K562 (cell line): ENCODE results near the gene CEP128. TPM values are rescaled to one million over a fixed set of nuclear protein-coding genes. Genes with fewer than 3 reads are reported as not detected.

Experiments used
- ATAC-seq: fragments of 200-7000 bp; cut with Tn5 transposase; 3 replicates; pipeline ENCODE4 v1.9.1; 2020; ENCODE audit warnings: moderate library complexity
- BruUV-seq: library from RNA; stranded (reverse); fragments of 400-500 nt; replicated peaks from 2 replicates; lab custom pipeline; 2021; lab: Mats Ljungman, UMichigan
- CTCF ChIA-PET: fragments of 300-600 bp; formaldehyde crosslinking; extraction: SDS; loops from one replicate; lab custom pipeline; 2021; ENCODE audit warnings: low intra/inter-chr PET ratio; lab: Yijun Ruan, JAX
- POLR2A ChIA-PET: fragments of 300-600, 350-650 bp; sonication (Branson Sonifier 250); formaldehyde crosslinking; extraction: SDS; loops from one replicate; lab custom pipeline; 2021; ENCODE audit warnings: antibody characterized with exemption, inconsistent platforms; lab: Yijun Ruan, JAX
- DNase-seq, 4 experiments: peaks; one replicate each; pipeline versions ENCODE4 v3.0.0 to v3.0.0-alpha.2; 2011 to 2018; ENCODE audit warnings: low spot score in 3 of 4, mixed read lengths in 3 of 4; ENCODE audit errors: extremely low read depth in 1 of 4
- FAIRE-seq: peaks from 2 replicates; lab custom pipeline; 2011; peaks lifted over from hg19 to GRCh38; lab: Jason Lieb, UNC
- H2AFZ ChIP-seq: 2 replicates; pipeline ENCODE4 v1.6.0; 2011; ENCODE audit warnings: low read depth, low read length, control low read depth, inconsistent platforms
- H3K27ac ChIP-seq: fragments of 200-600 bp; 3 replicates; pipeline ENCODE4 v1.8.0; 2011; ENCODE audit warnings: low read depth, mild to moderate bottlenecking, control low read depth, inconsistent platforms, low read length, moderate library complexity, mixed read lengths; ENCODE audit errors: extremely low read depth
- H3K27me3 ChIP-seq, 2 experiments: fragments of 300-600 bp in 1 of 2; 2 replicates in 1 of 2; 3 replicates in 1 of 2; pipeline versions ENCODE4 v1.6.0 to v1.8.0; 2011; ENCODE audit warnings: inconsistent platforms in 2 of 2, low read length in 2 of 2, mild to moderate bottlenecking in 1 of 2, mixed read lengths in 1 of 2, moderate library complexity in 1 of 2; ENCODE audit not compliant: control insufficient read depth in 2 of 2, insufficient read depth in 2 of 2
- H3K36me3 ChIP-seq: fragments of 300-600 bp; 3 replicates; pipeline ENCODE4 v1.8.0; 2011; ENCODE audit warnings: mild to moderate bottlenecking, low read length, inconsistent platforms; ENCODE audit not compliant: control insufficient read depth, insufficient read depth
- H3K4me1 ChIP-seq, 2 experiments: fragments of 200-600 bp in 1 of 2; replicated peaks in 1 of 2; 2 replicates in 1 of 2; 3 replicates in 1 of 2; pipeline versions ENCODE4 v1.5.1 to v1.8.0; 2011; ENCODE audit warnings: inconsistent platforms in 2 of 2, low read length in 2 of 2, mild to moderate bottlenecking in 1 of 2, mixed read lengths in 1 of 2, moderate library complexity in 1 of 2; ENCODE audit not compliant: control insufficient read depth in 2 of 2, insufficient read depth in 2 of 2
- H3K4me2 ChIP-seq: 2 replicates; pipeline ENCODE4 v1.6.1; 2011; ENCODE audit warnings: low read length, control low read depth, inconsistent platforms, mixed read lengths; ENCODE audit not compliant: insufficient read depth
- H3K4me3 ChIP-seq: fragments of 200-600 bp; sonication (generic), shearing (Covaris generic); 2 replicates; pipeline ENCODE4 v1.5.1; 2016; ENCODE audit warnings: control low read depth, inconsistent platforms
- H3K79me2 ChIP-seq: fragments of 200-600 bp; 3 replicates; pipeline ENCODE4 v1.8.0; 2011; ENCODE audit warnings: low read length, inconsistent platforms; ENCODE audit not compliant: control insufficient read depth, insufficient read depth
- H3K9ac ChIP-seq, 2 experiments: 2 replicates each; pipeline versions ENCODE4 v1.6.0 to v1.6.1; 2011; ENCODE audit warnings: low read depth in 2 of 2, low read length in 2 of 2, control low read depth in 1 of 2, inconsistent platforms in 1 of 2, mild to moderate bottlenecking in 1 of 2, mixed read lengths in 1 of 2; ENCODE audit not compliant: insufficient read depth in 1 of 2
- H3K9me1 ChIP-seq: one replicate; pipeline ENCODE4 v1.6.0; 2011; ENCODE audit warnings: inconsistent platforms, mild to moderate bottlenecking, low read length, moderate library complexity; ENCODE audit not compliant: control insufficient read depth, insufficient read depth
- H3K9me3 ChIP-seq: replicated peaks from 2 replicates; pipeline ENCODE4 v1.5.1; 2011; ENCODE audit warnings: low read depth, low read length, inconsistent platforms; ENCODE audit not compliant: control insufficient read depth, insufficient read depth
- H4K20me1 ChIP-seq: replicated peaks from 2 replicates; pipeline ENCODE4 v1.6.1; 2011; ENCODE audit warnings: low read length, inconsistent platforms, mixed read lengths; ENCODE audit not compliant: control insufficient read depth, insufficient read depth
- HDAC2 ChIP-seq: fragments of 450-650 bp; IDR thresholded peaks from 2 replicates; pipeline ENCODE4 v1.6.1; 2016; ENCODE audit warnings: mild to moderate bottlenecking
- HDAC8 ChIP-seq: fragments of 450-650 bp; IDR thresholded peaks from 2 replicates; pipeline ENCODE4 v1.6.1; 2016; ENCODE audit warnings: mild to moderate bottlenecking, missing genetic modification characterization, moderate library complexity, missing compliant biosample characterization
- SMAD4 ChIP-seq: fragments of 250-450 bp; sonication (Bioruptor Pico); conservative IDR thresholded peaks from 2 replicates; pipeline ENCODE4 v1.8.0; 2021; ENCODE audit warnings: inconsistent platforms, mild to moderate bottlenecking, moderate library complexity
- TEAD1 ChIP-seq, 2 experiments: fragments of 450-650 bp in 1 of 2; sonication (generic) in 1 of 2; formaldehyde crosslinking; IDR thresholded peaks; 2 replicates each; pipeline versions ENCODE4 v1.4.0 to v1.8.0; 2020 to 2022; ENCODE audit warnings: mild to moderate bottlenecking in 2 of 2, missing genetic modification reagents in 1 of 2
- ZBED1 ChIP-seq: IDR thresholded peaks from 2 replicates; pipeline ENCODE4 v1.6.1; 2014
- ZFX ChIP-seq: sonication (generic); formaldehyde crosslinking; IDR thresholded peaks from 2 replicates; pipeline ENCODE4 v1.8.0; 2022; ENCODE audit warnings: mild to moderate bottlenecking, missing genetic modification reagents, moderate library complexity
- ZNF143 ChIP-seq: sonication (generic); formaldehyde crosslinking; IDR thresholded peaks from 2 replicates; pipeline ENCODE4 v1.9.0; 2022; ENCODE audit warnings: mild to moderate bottlenecking, missing genetic modification reagents
- ZNF274 ChIP-seq: IDR thresholded peaks from 2 replicates; pipeline ENCODE4 v1.6.1; 2011; ENCODE audit warnings: low read depth, mild to moderate bottlenecking, low read length, moderate library complexity, borderline replicate concordance
- WGBS: fragments of 100-300 bp; shearing (Covaris generic); methylation state at CpG from one replicate; pipeline ENCODE4 v1.1.6; 2016; ENCODE audit warnings: low coverage, mixed read lengths; ENCODE audit not compliant: insufficient coverage; ENCODE audit errors: missing lambda C conversion rate; 5-methylcytosine and 5-hydroxymethylcytosine counted together
- in situ Hi-C: fragments of 300-500 bp; cut with MboI; formaldehyde crosslinking; loops from 4 replicates; pipeline ENCODE4 v1.15.0; 2018; ENCODE audit warnings: inconsistent platforms, mixed read lengths
- intact Hi-C: fragments of 100-400 bp; cut with micrococcal nuclease; formaldehyde crosslinking; loops from 2 replicates; pipeline ENCODE4 v1.14.2; 2022
- polyA plus RNA-seq, 8 experiments: library from polyadenylated mRNA; depleted of rRNA in 4 of 8; stranded (reverse) in 5 of 8; unstranded in 3 of 8; fragments of >200 nt; fragmentation: Nextera tagmentation in 2 of 8; fragmentation: Illumina TruSeq in 1 of 8; extraction: Ambion mirVana in 2 of 8; extraction: Trizol in 1 of 8; gene quantifications; 2 replicates each; pipeline versions ENCODE4 v1.2.1 to v1.2.3, GENCODE V29; 2011 to 2014; ENCODE audit warnings: inconsistent platforms in 1 of 8, missing spikeins in 1 of 8
- total RNA-seq, 7 experiments: library from RNA; depleted of rRNA in 6 of 7; stranded (reverse); fragments of >200 nt in 6 of 7; fragmentation: Illumina TruSeq in 2 of 7; extraction: Trizol in 2 of 7; gene quantifications; 2 replicates each; pipeline versions ENCODE4 v1.2.1 to v1.2.3, GENCODE V29; 2011 to 2021; ENCODE audit warnings: low replicate concordance in 1 of 7
- TF ChIP-seq, protein P1 (sequence below): fragments of 150-350 bp; IDR thresholded peaks from 2 replicates; pipeline ENCODE4 v1.6.1; 2014; ENCODE audit warnings: low read depth, mild to moderate bottlenecking, low read length, borderline replicate concordance

CEP128 gene
- total and polyA plus RNA-seq, 9 of the 15 experiments (the other 6 are each of a cell fraction or from before 2014, with no cell fraction given) = 2.3 to 9.2 (median 4.6) TPM

- TF ChIP-seq ZNF143 (CRISPR knock-in tag) (no peak), SMAD4 (CRISPR knock-in tag) (no peak), TEAD1 (CRISPR knock-in tag; IDR thresholded peaks at IDR 0.05) (no peak)
- TF ChIP-seq, protein P1, sequence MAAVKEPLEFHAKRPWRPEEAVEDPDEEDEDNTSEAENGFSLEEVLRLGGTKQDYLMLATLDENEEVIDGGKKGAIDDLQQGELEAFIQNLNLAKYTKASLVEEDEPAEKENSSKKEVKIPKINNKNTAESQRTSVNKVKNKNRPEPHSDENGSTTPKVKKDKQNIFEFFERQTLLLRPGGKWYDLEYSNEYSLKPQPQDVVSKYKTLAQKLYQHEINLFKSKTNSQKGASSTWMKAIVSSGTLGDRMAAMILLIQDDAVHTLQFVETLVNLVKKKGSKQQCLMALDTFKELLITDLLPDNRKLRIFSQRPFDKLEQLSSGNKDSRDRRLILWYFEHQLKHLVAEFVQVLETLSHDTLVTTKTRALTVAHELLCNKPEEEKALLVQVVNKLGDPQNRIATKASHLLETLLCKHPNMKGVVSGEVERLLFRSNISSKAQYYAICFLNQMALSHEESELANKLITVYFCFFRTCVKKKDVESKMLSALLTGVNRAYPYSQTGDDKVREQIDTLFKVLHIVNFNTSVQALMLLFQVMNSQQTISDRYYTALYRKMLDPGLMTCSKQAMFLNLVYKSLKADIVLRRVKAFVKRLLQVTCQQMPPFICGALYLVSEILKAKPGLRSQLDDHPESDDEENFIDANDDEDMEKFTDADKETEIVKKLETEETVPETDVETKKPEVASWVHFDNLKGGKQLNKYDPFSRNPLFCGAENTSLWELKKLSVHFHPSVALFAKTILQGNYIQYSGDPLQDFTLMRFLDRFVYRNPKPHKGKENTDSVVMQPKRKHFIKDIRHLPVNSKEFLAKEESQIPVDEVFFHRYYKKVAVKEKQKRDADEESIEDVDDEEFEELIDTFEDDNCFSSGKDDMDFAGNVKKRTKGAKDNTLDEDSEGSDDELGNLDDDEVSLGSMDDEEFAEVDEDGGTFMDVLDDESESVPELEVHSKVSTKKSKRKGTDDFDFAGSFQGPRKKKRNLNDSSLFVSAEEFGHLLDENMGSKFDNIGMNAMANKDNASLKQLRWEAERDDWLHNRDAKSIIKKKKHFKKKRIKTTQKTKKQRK = no peak
These were observed 449.9 kb downstream of the CEP128 start (continued) for GRCh38 chr14:80491650-80492049.

DNA sequence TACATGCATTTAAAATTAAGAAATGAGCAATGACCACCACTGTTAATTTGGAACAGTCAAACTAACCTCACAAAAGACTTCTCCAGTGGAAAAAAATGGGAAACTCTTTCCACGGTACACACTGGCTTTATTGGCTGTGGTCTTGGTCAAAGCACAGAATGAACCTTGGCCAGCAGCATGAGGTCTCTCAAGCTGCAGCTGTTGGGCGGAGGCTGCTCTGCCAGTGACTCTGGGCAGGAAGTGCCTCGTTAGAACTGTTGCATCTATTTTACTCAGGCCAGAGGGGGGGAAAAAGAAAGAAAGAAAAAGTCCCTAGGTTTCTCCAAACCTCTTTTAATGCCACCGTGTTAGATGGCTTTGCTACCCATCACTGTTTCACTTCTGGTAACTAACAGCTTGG, 450.4 kb downstream of the CEP128 start:
- Histone ChIP-seq H3K27me3 (no peaks in the 10 kb centered on the region), H3K9me1 (no peaks in the 10 kb centered on the region), H3K27ac (no peak overlapping the region), H3K36me3 (no peaks in the 10 kb centered on the region), H3K9ac (no peak overlapping the region), H3K4me1 (no peaks in the 10 kb centered on the region), H3K4me3 (no peak overlapping the region), H2AFZ (no peak overlapping the region), H4K20me1 (no peaks in the 10 kb centered on the region), H3K9me3 (no peaks in the 10 kb centered on the region), H3K4me2 (no peak overlapping the region), H3K79me2 (no peaks in the 10 kb centered on the region)
- no peak for TF ChIP-seq ZFX (CRISPR knock-in tag)
- no peak for TF ChIP-seq HDAC2
- TF ChIP-seq ZBED1 = no peak
- no peak for TF ChIP-seq HDAC8 (tag)
- no peak for TF ChIP-seq ZNF274
- DNase-seq (no peak), FAIRE-seq (no peak), ATAC-seq (no peak)
- ChIA-PET POLR2A (no interaction called here), CTCF (no interaction called here)
- in situ Hi-C loops (no loop called here), intact Hi-C loops (no loop called here)
- 0% methylated on average over 4 of the region's 4 CpGs for WGBS
- no TSS peak for BruUV-seq
